ENCODE data around the gene A2ML1.
"Not testable (repeated sequence)": the region's sequence is repeated elsewhere in the genome, so short reads cannot be mapped to it uniquely, and the experiment has no call there.

DNA sequence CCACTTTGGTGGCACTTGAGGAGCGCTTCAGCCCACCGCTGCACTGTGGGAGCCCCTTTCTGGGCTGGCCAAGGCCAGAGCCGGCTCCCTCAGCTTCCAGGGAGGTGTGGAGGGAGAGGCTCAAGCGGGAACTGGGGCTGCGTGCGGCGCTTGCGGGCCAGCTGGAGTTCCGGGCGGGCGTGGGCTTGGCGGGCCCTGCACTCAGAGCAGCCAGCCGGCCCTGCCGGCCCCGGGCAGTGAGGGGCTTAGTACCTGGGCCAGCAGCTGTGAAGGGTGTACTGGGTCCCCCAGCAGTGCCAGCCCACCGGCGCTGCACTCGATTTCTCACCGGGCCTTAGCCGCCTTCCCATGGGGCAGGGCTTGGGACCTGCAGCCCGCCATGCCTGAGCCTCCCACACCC, 27.8 kb upstream of the A2ML1 start:
- TF ChIP-seq, protein P1, sequence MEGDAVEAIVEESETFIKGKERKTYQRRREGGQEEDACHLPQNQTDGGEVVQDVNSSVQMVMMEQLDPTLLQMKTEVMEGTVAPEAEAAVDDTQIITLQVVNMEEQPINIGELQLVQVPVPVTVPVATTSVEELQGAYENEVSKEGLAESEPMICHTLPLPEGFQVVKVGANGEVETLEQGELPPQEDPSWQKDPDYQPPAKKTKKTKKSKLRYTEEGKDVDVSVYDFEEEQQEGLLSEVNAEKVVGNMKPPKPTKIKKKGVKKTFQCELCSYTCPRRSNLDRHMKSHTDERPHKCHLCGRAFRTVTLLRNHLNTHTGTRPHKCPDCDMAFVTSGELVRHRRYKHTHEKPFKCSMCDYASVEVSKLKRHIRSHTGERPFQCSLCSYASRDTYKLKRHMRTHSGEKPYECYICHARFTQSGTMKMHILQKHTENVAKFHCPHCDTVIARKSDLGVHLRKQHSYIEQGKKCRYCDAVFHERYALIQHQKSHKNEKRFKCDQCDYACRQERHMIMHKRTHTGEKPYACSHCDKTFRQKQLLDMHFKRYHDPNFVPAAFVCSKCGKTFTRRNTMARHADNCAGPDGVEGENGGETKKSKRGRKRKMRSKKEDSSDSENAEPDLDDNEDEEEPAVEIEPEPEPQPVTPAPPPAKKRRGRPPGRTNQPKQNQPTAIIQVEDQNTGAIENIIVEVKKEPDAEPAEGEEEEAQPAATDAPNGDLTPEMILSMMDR (IDR thresholded peaks at IDR 0.05) = not testable (repeated sequence)
- not testable (repeated sequence) for TF ChIP-seq POLR2A, EP300, POLR2AphosphoS5 (IDR thresholded peaks at IDR 0.05)
